ENCODE measurements around the gene CEP192.

Gene CEP192

DNA sequence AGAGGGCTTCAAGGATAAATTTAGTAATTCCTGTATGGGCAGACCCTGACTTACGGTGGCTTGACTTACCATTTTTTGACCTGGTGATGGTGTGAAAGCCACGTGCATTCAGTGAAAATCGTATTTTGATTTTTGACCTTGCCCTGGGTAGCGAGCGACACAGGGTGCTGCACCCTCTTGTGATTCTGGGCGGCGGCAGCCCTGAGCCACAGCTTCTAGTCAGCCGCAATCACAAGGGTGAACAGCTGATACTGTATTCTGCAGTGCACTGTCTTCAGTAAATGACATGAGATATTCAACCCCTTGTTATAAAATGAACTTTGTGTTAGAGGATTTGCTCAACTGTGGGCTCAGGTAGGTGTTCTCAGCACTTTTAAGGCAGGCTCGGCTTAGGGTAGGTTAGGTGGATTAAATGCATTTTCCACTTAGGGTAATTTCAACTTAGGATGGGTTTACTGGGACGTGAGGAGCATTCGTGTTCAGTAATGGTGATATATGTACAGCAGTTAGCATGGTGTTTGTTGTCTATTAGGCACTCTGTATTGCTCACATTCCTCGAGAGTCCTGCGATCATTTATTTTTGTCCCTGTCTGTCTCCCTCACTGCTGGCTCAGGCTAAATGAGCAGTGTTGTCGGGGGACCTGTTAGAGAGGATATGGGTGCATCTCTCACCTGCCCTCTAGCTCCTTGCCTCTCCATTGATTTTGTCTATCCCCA lies 109.9 kb downstream of the CEP192 start:
- H3K4me3 ChIP-seq (ENCODE audit: low read depth, low read length): no peak overlapping the region
- in situ Hi-C loops (cut with HindIII; ENCODE audit: low sequenced_read_pairs): no loop called here
- TF ChIP-seq, protein P1, sequence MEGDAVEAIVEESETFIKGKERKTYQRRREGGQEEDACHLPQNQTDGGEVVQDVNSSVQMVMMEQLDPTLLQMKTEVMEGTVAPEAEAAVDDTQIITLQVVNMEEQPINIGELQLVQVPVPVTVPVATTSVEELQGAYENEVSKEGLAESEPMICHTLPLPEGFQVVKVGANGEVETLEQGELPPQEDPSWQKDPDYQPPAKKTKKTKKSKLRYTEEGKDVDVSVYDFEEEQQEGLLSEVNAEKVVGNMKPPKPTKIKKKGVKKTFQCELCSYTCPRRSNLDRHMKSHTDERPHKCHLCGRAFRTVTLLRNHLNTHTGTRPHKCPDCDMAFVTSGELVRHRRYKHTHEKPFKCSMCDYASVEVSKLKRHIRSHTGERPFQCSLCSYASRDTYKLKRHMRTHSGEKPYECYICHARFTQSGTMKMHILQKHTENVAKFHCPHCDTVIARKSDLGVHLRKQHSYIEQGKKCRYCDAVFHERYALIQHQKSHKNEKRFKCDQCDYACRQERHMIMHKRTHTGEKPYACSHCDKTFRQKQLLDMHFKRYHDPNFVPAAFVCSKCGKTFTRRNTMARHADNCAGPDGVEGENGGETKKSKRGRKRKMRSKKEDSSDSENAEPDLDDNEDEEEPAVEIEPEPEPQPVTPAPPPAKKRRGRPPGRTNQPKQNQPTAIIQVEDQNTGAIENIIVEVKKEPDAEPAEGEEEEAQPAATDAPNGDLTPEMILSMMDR (IDR thresholded peaks at IDR 0.05; ENCODE audit: low read depth, low read length, missing control alignments): no peak
- DNase-seq (ENCODE audit: low read depth): no peak

DNA sequence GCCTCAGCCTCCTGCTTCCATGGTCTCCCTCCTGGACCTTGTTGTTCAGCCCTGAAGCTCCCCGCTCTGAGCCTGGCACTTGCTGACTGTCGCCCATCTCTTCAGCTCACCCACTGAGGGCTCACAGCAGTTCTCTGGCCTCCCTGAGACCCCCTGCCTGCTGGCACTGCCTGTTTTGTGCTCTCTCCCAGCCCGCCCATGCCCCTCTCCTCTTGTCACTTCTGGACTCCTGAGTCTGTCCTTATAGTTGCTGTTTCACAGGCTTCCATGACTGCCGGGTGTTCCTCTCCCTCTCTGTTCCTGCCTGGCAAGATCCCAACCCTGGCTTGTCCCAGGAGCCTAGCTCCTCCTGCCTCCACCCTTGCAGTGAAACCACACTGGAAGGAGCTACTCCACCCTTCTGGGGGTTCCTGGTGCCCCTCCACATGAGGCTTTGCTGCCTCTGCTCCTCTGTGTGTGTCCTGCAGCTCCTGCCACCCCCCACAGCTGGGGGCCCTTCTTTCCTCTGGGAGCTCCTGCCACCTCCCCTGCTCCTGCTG lies 110.6 kb downstream of the CEP192 start:
- H3K4me3 ChIP-seq (ENCODE audit: low read depth, low read length): no peak overlapping the region
- no peak for DNase-seq (ENCODE audit: low read depth)
- in situ Hi-C loops (cut with HindIII; ENCODE audit: low sequenced_read_pairs): no loop called here
- TF ChIP-seq, protein P1 (IDR thresholded peaks at IDR 0.05; ENCODE audit: low read depth, low read length, missing control alignments): no peak

DNA sequence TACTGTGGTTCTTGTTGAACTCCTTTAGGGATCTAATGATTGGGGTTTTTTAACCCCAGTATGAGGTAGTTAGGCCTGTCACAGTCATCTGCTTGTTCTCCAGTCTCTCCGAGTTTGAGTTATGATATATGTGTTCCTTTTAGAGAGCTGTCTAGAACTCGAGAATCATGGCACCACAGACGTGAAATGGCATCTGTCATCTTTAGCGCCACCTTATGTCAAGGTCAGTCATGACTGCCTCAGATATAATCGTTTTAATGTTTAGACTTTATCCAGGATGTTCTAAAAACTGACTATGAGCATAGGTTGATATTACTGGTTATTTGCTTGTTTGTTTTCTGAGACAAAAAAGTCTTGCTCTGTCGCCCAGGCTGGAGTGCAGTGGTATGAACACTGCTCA lies 112.2 kb downstream of the CEP192 start:
- in situ Hi-C loops (cut with HindIII; ENCODE audit: low sequenced_read_pairs): no loop called here
- TF ChIP-seq, protein P1 (IDR thresholded peaks at IDR 0.05; ENCODE audit: low read depth, low read length, missing control alignments): peak; percentile 24
- H3K4me3 ChIP-seq (ENCODE audit: low read depth, low read length): no peak overlapping the region
- DNase-seq (ENCODE audit: low read depth): no peak

DNA sequence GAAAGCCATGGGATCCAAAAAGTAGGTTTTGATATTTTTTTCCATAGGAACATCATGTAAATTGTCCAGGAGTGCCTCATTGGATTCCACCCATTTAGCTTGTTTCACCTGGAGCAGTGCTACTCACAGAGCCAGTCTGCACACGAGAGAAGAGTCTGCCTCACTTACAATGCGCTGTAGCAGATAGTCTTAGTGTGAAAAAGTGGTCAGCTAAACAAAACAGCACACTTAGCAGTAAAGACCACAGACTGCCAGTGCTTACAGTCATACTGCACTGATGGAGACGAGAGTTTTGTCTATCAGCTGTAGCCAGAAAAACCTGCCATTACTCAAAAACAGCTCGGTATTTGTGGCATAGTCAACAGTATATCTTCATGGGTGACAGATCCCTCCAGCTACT lies 113.9 kb downstream of the CEP192 start:
- in situ Hi-C loops (cut with HindIII; ENCODE audit: low sequenced_read_pairs): no loop called here
- H3K4me3 ChIP-seq (ENCODE audit: low read depth, low read length): no peak overlapping the region
- DNase-seq (ENCODE audit: low read depth): no peak
- TF ChIP-seq, protein P1 (IDR thresholded peaks at IDR 0.05; ENCODE audit: low read depth, low read length, missing control alignments): no peak

DNA sequence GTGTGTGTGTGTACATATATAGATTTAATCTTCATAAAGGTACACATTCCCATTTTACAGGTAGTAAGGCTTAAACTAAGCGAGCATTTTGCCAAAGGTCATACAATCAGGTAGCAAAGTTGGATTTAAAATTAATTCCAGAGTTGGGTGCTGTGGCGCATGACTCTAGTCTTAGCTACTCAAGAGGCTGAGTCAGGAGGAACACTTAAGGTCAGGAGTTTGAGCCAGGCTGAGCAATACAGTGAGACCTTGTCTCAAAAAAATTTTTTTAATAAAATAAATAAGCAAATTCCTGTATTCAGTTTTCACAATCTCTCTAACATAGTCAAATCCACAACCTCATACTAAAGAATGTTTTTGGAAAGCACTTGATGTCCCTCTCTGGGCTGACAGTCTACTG lies 115.9 kb downstream of the CEP192 start:
- no peak overlapping the region for H3K4me3 ChIP-seq (ENCODE audit: low read depth, low read length)
- TF ChIP-seq, protein P1 (IDR thresholded peaks at IDR 0.05; ENCODE audit: low read depth, low read length, missing control alignments): no peak
- DNase-seq (ENCODE audit: low read depth): no peak
- in situ Hi-C loops (cut with HindIII; ENCODE audit: low sequenced_read_pairs): no loop called here

DNA sequence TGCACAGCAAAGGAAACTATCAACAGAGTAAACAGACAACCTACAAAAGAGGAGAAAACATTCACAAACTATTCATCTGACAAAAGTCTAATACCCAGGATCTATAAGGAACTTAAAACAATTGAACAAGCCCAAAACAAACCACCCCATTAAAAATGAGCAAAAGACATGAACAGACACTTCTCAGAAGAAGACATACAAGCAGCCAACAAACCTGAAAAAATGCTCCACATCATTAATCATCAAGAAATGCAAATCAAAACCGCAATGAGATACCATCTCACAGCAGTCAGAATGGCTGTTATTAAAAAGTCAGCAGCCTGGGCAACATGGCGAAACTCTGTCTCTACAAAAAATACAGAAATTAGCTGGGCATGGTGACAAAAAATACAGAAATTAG lies 117.2 kb downstream of the CEP192 start:
- in situ Hi-C loops (cut with HindIII; ENCODE audit: low sequenced_read_pairs): no loop called here
- H3K4me3 ChIP-seq (ENCODE audit: low read depth, low read length): no peak overlapping the region
- TF ChIP-seq, protein P1 (IDR thresholded peaks at IDR 0.05; ENCODE audit: low read depth, low read length, missing control alignments): no peak
- DNase-seq (ENCODE audit: low read depth): no peak
